Stimulated activated CD4-positive, alpha-beta T cell treated with anti-CD3 and anti-CD28 coated beads, Interleukin-12 subunit alpha, Interleukin-12 subunit beta, amount 100 ng/mL, for 24 hours (primary cell): ENCODE data around the gene APP.
"Not testable (repeated sequence)": the region's sequence is repeated elsewhere in the genome, so short reads cannot be mapped to it uniquely, and the experiment has no call there.

Experiments used
- DNase-seq, 2 experiments: peaks; one replicate each; pipeline ENCODE4 v3.0.0-alpha.2; 2020; ENCODE audit warnings: low read depth in 2 of 2

Gene APP

DNA sequence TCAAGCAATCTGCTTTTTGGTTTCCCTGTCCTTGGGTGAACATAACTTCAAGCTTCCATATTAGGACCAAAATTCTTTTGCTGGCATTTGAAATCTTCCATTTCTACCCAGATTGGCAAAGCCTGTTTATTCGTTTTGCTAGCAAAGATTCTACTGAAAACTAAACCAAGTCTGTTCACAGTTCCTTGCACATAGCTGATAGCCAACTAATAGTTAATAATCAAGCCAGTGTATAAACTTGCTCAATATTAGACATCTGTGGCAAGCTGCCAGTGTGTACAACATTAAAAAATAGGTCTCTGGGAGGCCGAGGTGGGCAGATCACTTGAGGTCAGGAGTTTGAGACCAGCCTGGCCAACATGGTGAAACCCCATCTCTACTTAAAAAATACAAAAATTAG lies 6.3 kb downstream of the APP start:
- no peak for DNase-seq

DNA sequence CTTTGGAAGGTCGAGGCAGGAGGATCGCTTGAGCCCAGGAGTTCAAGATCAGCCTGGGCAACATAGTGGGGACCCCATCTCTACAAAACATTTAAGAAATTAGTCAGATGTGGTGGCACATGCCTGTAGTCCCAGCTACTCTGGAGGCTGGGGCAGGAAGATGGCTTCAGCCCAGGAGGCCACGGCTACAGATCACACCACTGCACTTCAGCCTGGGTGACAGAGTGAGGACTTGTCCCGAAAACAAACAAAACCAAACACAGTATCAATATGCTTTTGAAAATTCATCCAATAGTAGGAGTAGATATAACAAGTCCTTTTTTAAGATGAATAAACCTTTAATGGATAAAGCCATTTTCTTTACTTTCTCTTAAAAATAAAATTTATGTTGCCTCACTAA lies 8.5 kb downstream of the APP start:
- no peak for DNase-seq

GRCh38 chr21:26159869-26160268 lies 10.7 kb downstream of the APP start:
- no peak for DNase-seq

- DNase-seq = no peak
Measured at GRCh38 chr21:26157801-26158200, 12.8 kb downstream of the APP start.

- DNase-seq = no peak
Measured at GRCh38 chr21:26154753-26155152, 15.8 kb downstream of the APP start.

DNA sequence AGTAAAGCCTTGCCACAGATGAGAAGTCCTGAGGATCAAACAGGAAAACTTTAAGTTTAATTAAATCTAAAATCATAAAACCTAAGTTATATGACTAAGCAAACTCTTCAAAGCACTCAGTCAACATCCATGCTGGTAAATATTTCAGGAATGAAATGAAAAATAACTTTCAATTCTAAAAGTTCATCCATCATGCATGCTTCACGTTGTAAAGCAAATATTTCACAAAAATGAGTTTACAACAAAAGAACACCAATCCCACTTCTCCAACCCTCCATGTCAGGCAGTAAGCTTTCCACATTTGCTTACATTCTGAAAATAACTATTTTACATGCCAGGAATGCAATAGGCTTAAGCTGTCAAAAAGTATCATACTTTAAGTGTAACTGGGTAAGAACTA lies 16.8 kb downstream of the APP start:
- DNase-seq = no peak

DNA sequence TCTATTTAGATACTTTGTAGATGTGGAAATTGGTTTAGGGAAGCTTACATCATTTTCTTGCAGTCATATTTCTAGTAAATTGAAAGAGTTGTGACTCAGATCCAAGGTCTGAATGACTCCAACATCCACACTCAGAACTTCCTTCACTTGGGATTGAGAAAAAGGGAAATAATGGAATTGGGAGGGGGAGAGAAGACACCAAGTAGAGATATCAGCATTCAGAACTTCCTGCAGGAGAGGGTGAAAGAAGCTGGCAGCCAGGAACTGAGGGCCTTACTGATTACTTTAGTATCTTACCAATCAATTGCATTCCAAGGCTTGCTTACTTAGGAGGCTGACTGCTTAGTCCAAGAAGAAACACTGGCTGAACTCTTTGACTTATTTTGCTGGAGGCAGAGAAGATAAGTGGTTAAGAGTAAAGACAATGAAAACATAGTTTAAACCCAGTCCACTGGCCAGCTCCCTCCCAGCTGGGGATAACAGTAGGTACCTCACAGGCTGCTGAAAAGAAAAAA lies 21.7 kb downstream of the APP start:
- no peak for DNase-seq

DNA sequence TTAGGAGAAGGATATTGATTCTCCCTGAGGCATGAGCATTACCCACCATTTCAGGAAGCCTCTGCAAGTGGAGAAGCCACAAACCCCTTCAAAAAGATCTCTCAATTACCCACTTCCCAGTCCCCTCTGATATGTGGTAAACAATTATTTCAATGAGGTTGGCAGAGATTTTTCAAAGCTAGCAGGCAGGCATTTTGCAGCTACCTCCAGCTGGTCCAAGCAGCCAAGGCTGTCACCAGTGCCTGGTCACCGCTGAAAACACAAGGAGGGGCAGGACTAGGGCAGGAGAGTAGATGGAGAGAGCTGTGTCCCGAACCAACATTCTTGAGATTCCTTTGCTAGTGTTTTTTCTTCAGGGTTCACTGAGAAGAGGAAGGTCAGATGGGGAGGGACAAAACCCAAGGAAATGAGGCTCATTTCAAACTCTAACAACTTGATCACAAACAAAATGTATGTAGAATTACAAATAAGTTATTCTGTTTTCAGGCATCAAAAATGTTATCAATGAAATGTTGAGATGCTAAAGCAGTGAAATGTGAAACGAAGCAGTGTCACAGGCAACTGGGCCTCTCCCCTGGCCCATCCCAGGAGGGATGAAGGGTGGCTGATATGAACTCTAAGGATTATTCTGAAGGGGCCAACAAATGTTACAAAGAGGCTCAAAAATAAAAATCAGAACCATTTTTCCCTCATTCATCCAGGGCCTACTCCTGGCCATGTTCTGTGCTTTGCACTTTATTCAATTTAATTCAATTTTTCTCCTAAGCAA lies 22.3 kb downstream of the APP start:
- DNase-seq = no peak

- no peak for DNase-seq
Measured at GRCh38 chr21:26147535-26147934, 23.0 kb downstream of the APP start.

- DNase-seq = no peak
Measured at GRCh38 chr21:26146681-26147080, 23.9 kb downstream of the APP start.

- no peak for DNase-seq
Measured at GRCh38 chr21:26144031-26144430, 26.5 kb downstream of the APP start.

DNA sequence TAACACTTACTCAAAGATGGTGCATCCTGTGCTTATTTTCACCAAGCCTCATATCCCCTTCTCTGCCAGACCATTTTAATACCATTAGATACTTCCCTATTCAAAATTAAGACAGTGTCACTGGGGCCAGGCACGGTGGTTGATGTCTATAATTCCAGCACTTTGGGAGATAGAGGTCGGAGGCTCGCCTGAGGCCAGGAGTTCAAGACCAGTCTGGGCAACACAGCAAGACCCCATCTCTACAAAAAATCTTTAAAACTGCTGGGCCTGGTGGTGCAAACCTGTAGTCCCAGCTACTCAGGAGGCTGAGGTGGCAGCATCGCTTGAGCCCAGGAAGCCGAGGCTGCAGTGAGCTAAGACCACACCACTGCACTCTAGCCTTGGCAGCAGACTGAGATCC lies 28.2 kb downstream of the APP start:
- DNase-seq = no peak

- no peak for DNase-seq
Measured at GRCh38 chr21:26140926-26141325, 29.6 kb downstream of the APP start.

DNA sequence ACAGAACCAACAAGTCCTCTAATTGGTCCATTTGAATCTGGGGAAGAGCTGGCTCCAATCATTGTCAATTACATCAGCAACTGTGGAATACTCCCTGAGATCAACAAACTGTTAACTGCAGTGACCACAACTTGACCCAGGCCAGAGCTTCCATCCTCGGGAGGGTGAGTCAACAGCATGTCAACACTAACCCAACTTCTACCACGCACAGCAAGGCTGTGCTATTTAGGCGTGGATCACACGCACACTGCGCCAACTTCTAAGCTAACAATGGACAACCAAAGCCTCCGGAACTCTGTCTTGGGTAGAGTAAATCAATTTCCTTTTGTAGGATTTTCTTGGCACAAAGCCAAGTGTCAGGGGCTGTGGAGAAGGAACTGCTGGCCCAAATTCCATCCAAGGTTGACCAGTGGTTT lies 30.4 kb downstream of the APP start:
- no peak for DNase-seq

- no peak for DNase-seq
Measured at GRCh38 chr21:26138615-26139257, 31.8 kb downstream of the APP start.

GRCh38 chr21:26137379-26138060 lies 33.0 kb downstream of the APP start:
- no peak for DNase-seq

DNA sequence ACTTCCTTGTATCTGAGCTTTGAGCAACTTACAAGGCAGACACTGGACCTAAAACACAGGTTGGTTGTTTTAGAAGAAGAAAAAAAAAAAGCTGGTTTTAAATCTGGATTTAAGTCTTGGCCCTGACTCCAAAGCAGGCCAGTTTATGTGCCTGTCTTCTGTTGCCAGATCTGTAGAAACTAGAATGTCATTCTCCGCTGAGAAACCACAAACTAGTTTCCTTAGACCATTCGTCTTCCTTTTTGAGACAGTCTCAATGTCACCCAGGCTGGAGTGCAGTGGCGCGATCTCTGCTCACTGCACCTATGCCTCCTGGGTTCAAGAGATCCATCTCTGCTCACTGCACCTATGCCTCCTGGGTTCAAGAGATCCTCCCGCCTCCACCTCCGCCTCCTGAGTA lies 33.9 kb downstream of the APP start:
- no peak for DNase-seq

DNA sequence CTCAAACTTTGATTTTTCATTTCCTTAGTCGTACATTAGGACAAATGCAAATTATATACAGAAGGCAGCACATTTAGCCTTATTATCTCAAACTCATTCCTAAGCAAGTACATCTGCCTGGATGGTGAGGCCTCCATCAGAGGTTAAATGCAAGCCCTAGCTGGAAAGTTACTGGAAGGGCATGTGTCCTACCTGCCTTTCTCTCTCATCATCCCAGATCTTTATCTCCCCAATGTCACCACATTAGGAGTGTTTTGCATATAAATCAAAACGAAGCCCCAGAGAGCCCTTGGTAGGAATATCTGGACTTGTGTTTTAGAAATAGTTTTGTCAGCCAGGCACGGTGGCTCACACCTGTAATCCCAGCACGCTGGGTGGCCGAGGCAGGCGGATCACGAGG lies 35.0 kb downstream of the APP start:
- DNase-seq = no peak

DNA sequence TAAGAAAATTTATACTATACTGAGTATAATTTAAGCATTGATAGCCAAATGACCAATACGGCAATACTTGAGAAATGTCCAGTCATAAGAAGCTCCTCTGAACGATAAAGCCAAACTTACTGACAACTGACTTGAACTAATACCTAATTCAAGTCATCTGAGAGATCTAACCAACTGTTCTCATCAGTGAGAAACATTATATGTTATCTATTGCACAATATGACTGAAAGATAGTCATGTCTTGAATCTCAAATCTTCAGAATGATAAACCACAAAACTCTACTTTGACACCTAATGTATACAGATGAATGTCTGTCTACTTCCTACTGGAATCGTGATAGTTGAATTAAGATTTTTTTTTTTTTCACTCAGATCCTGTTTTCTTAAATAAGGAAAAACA lies 39.0 kb downstream of the APP start:
- no peak for DNase-seq

GRCh38 chr21:26131053-26131452 lies 39.5 kb downstream of the APP start:
- not testable (repeated sequence) for DNase-seq

GRCh38 chr21:26130249-26130881 lies 40.2 kb downstream of the APP start:
- DNase-seq = no peak

GRCh38 chr21:26127918-26128317 lies 42.7 kb downstream of the APP start:
- DNase-seq = no peak
